GM12878 (cell line): Measurements from ENCODE around the gene RASAL1. TPM values are rescaled to one million over a fixed set of nuclear protein-coding genes. Genes with fewer than 3 reads are reported as not detected.

Experiments used
- ATAC-seq: fragments of 200-7000 bp; cut with Tn5 transposase; 3 replicates; pipeline ENCODE4 v1.9.1; 2020; ENCODE audit warnings: mild to moderate bottlenecking, moderate library complexity
- BruUV-seq: library from RNA; stranded (reverse); fragments of 400-500 nt; replicated peaks from 2 replicates; lab custom pipeline; 2021; lab: Mats Ljungman, UMichigan
- CTCF ChIA-PET: fragments of 300-600 bp; sonication (Branson Sonifier 250); formaldehyde crosslinking; extraction: SDS; loops from one replicate; lab custom pipeline; 2021; ENCODE audit warnings: inconsistent platforms; lab: Yijun Ruan, JAX
- POLR2A ChIA-PET: fragments of 350-600 bp; formaldehyde crosslinking; extraction: SDS; loops from one replicate; lab custom pipeline; 2021; ENCODE audit warnings: inconsistent platforms; lab: Charles Lee
- RAD21 ChIA-PET: fragments of 300-600 bp; sonication (Branson Sonifier 250); formaldehyde crosslinking; loops from one replicate; lab custom pipeline; 2023; ENCODE audit warnings: antibody characterized with exemption; ENCODE audit not compliant: unreplicated experiment; lab: Charles Lee
- SMC1A ChIA-PET: fragments of 300-600 bp; sonication (Branson Sonifier 250); formaldehyde crosslinking; loops from one replicate; lab custom pipeline; 2023; ENCODE audit not compliant: unreplicated experiment, uncharacterized antibody; lab: Charles Lee
- DNase-seq: peaks from one replicate; pipeline ENCODE4 v3.0.0-alpha.2; 2011; ENCODE audit warnings: low read depth, low spot score
- FAIRE-seq: peaks from 3 replicates; lab custom pipeline; 2011; peaks lifted over from hg19 to GRCh38; lab: Jason Lieb, UNC
- H2AFZ ChIP-seq: 2 replicates; pipeline ENCODE4 v1.6.0; 2011; ENCODE audit warnings: low read depth, low read length, control low read depth; ENCODE audit not compliant: control insufficient read depth
- H3K27ac ChIP-seq: 2 replicates; pipeline ENCODE4 v1.5.1; 2011; ENCODE audit warnings: control low read depth; ENCODE audit not compliant: control insufficient read depth, insufficient read depth
- H3K27me3 ChIP-seq, 2 experiments: replicated peaks in 1 of 2; 2 replicates each; pipeline versions ENCODE4 v1.6.0 to v1.6.1; 2011; ENCODE audit warnings: low read length in 1 of 2; ENCODE audit not compliant: control insufficient read depth in 2 of 2, insufficient read depth in 2 of 2
- H3K36me3 ChIP-seq, 2 experiments: 2 replicates each; pipeline ENCODE4 v1.5.1; 2011; ENCODE audit warnings: low read length in 1 of 2; ENCODE audit not compliant: control insufficient read depth in 2 of 2, insufficient read depth in 2 of 2
- H3K4me1 ChIP-seq: 2 replicates; pipeline ENCODE4 v1.6.1; 2011; ENCODE audit warnings: mild to moderate bottlenecking, low read length, moderate library complexity, mixed read lengths; ENCODE audit not compliant: control insufficient read depth, insufficient read depth
- H3K4me2 ChIP-seq: 2 replicates; pipeline ENCODE4 v1.6.0; 2011; ENCODE audit warnings: control low read depth; ENCODE audit not compliant: control insufficient read depth, insufficient read depth
- H3K4me3 ChIP-seq: fragments of 200-600 bp; sonication (generic); 2 replicates; pipeline ENCODE4 v1.5.1; 2016
- H3K79me2 ChIP-seq: 2 replicates; pipeline ENCODE4 v1.6.0; 2011; ENCODE audit warnings: low read length; ENCODE audit not compliant: control insufficient read depth, insufficient read depth
- H3K9ac ChIP-seq: 2 replicates; pipeline ENCODE4 v1.8.0; 2011; ENCODE audit warnings: low read length, control low read depth, mixed read lengths; ENCODE audit not compliant: control insufficient read depth, insufficient read depth
- H3K9me3 ChIP-seq: replicated peaks from 3 replicates; pipeline ENCODE4 v1.5.1; 2011; ENCODE audit warnings: mild to moderate bottlenecking, low read length; ENCODE audit not compliant: control insufficient read depth, insufficient read depth
- H4K20me1 ChIP-seq: 2 replicates; pipeline ENCODE4 v1.6.0; 2011; ENCODE audit not compliant: control insufficient read depth, insufficient read depth
- BCL3 ChIP-seq: IDR thresholded peaks from 2 replicates; pipeline ENCODE4 v1.6.1; 2011; ENCODE audit warnings: borderline replicate concordance, low read depth, mild to moderate bottlenecking, moderate library complexity, low read length; ENCODE audit not compliant: insufficient read depth, poor library complexity, severe bottlenecking
- HCFC1 ChIP-seq: fragments of 150-350 bp; IDR thresholded peaks from 2 replicates; pipeline ENCODE4 v1.6.1; 2014; ENCODE audit warnings: low read length
- KAT2A ChIP-seq: conservative IDR thresholded peaks from 2 replicates; pipeline ENCODE4 v1.6.1; 2011; ENCODE audit warnings: low read depth, low read length; ENCODE audit not compliant: control insufficient read depth
- MLLT1 ChIP-seq: fragments of 450-650 bp; IDR thresholded peaks from 2 replicates; pipeline ENCODE4 v1.6.1; 2016; ENCODE audit warnings: mild to moderate bottlenecking
- NBN ChIP-seq: fragments of 450-650 bp; IDR thresholded peaks from 2 replicates; pipeline ENCODE4 v1.6.1; 2016
- NR2C2 ChIP-seq: IDR thresholded peaks from 2 replicates; pipeline ENCODE4 v1.6.1; 2011; ENCODE audit warnings: borderline replicate concordance, low read depth; ENCODE audit not compliant: control insufficient read depth, insufficient read length
- POLR2AphosphoS2 ChIP-seq: IDR thresholded peaks from 2 replicates; pipeline ENCODE4 v1.6.1; 2011; ENCODE audit warnings: low read depth, mild to moderate bottlenecking, low read length, improper control_type of control experiment, moderate library complexity
- RCOR1 ChIP-seq: conservative IDR thresholded peaks from 2 replicates; pipeline ENCODE4 v1.6.1; 2012; ENCODE audit warnings: low read depth, low read length, improper control_type of control experiment
- ZNF24 ChIP-seq: fragments of 450-650 bp; IDR thresholded peaks from 2 replicates; pipeline ENCODE4 v1.6.1; 2017; ENCODE audit warnings: antibody characterized with exemption, mild to moderate bottlenecking
- WGBS: methylation state at CpG from one replicate; pipeline ENCODE4 v1.1.6; 2016; ENCODE audit warnings: low lambda C conversion rate; ENCODE audit not compliant: insufficient replicate concordance, insufficient coverage; ENCODE audit errors: missing lambda C conversion rate; 5-methylcytosine and 5-hydroxymethylcytosine counted together
- in situ Hi-C: fragments of 300-500 bp; cut with MboI; formaldehyde crosslinking; loops from 9 replicates; pipeline ENCODE4 v1.14.3; 2018; ENCODE audit warnings: mixed read lengths
- intact Hi-C: fragments of 100-400 bp; cut with micrococcal nuclease; formaldehyde crosslinking; loops from one replicate; pipeline ENCODE4 v1.14.2; 2022; ENCODE audit not compliant: unreplicated experiment
- polyA plus RNA-seq, 11 experiments: library from polyadenylated mRNA; depleted of rRNA in 4 of 11; unstranded in 6 of 11; stranded (reverse) in 5 of 11; fragments of >200 nt; fragmentation: Nextera tagmentation in 4 of 11; fragmentation: Illumina TruSeq in 1 of 11; extraction: Ambion mirVana in 4 of 11; extraction: Trizol in 1 of 11; gene quantifications; 1 replicate in 1 of 11; 2 replicates in 10 of 11; pipeline versions ENCODE4 v1.2.1 to v1.2.3, GENCODE V29; 2011 to 2016; ENCODE audit warnings: inconsistent platforms in 2 of 11, missing spikeins in 2 of 11, low read depth in 1 of 11
- total RNA-seq, 4 experiments: library from RNA; depleted of rRNA in 3 of 4; stranded (reverse); fragments of >200 nt in 3 of 4; fragmentation: Illumina TruSeq in 1 of 4; extraction: Trizol in 1 of 4; gene quantifications; 2 replicates each; pipeline versions ENCODE4 v1.2.1 to v1.2.3, GENCODE V29; 2013 to 2021
- TF ChIP-seq, protein P1 (sequence below): fragments of 450-650 bp; IDR thresholded peaks from 2 replicates; pipeline ENCODE4 v1.6.1; 2017; ENCODE audit warnings: mild to moderate bottlenecking

Gene RASAL1
- total and polyA plus RNA-seq, 10 of the 15 experiments (the other 5 are each of a cell fraction or from before 2014, with no cell fraction given), result 0.12 to 1.0 (median 0.52) TPM; not detected in 6

DNA sequence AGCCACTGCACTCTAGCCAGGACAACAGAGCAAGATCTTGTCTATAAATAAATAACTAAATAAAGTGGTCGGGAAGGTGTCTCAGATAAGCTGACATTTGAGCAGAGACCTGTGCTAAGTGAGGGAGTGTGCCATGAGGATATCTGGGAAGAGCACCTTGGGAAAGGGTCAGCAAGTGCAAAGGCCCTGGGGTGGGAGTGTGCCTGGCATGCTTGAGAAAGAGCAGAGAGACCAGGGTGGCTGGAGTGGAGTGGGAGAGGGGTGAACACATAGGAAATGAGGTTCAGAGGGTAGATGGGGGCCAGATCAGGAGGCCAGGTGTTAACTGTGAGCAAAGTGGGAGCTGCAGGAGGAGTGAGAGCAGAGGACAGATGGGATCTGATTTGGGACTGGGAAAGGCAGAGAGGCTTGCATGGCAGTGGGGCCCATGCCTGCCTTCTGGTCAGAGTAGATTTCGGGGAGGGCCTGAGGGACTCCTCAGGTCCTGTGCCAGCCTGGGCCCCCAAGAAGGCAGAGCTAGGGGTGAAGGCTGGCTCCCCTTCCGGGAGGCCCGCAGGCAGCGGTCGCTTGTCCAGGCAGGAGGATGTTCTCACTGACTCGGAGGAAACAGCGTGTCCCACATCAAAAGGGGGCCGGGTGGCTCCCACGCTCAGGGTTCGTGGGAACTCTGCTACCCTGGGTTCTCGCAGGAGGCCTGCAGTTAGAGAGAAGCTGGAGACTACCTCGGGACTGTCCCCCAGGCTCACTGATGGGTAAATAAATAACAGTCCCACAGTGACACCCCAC is 46.4 kb downstream of the RASAL1 start (continued):
- TF ChIP-seq BCL3 (peak; percentile 98), POLR2AphosphoS2 (no peak), NBN (peak; percentile 77; the same call in 1 of the 2 replicates)

DNA sequence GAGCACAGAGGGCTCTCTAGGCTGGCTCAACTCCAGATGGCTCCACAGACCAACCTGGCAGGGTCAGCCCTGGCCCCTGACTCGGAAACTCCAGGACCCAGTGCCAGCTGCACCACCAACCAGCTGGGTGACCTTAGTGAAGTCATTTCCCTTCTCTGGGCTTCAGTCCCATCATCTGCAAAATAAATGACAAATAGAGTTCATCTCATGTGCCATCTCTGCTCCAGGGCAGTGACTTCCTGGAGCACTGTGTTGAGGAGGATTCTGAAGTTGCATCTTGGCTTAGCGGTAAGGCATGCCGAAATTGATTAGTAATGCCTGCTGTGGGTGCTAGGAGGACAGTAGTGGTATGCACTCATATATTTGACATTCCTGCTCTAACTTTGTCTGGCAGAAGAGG is 47.5 kb downstream of the RASAL1 start:
- FAIRE-seq, result no peak
- intact Hi-C loops, result no loop called here
- ChIA-PET SMC1A (interaction anchor here (1.1 to 16.1 kb wide), 4 partner anchors 11 to 32 kb away, joined by 3 to 416 read pairs (median 10); partner anchors contain the start of gene DTX1), RAD21 (interaction anchor here (1.2 to 2.7 kb wide), 4 partner anchors 13 to 121 kb away, joined by 3 to 13 read pairs (median 8); no protein-coding TSS in a partner anchor), CTCF (interaction anchor here (0.6 to 7.0 kb wide), 5 partner anchors 10 to 56 kb away, joined by 4 to 98 read pairs (median 4); no protein-coding TSS in a partner anchor), POLR2A (interaction anchor here (1.0 to 3.9 kb wide), 5 partner anchors 13 to 27 kb away, joined by 3 to 41 read pairs (median 7); no protein-coding TSS in a partner anchor)
- in situ Hi-C loops, result no loop called here
- no peaks in the 10 kb centered on the region for H4K20me1 ChIP-seq
- no TSS peak for BruUV-seq
- TF ChIP-seq, protein P1, sequence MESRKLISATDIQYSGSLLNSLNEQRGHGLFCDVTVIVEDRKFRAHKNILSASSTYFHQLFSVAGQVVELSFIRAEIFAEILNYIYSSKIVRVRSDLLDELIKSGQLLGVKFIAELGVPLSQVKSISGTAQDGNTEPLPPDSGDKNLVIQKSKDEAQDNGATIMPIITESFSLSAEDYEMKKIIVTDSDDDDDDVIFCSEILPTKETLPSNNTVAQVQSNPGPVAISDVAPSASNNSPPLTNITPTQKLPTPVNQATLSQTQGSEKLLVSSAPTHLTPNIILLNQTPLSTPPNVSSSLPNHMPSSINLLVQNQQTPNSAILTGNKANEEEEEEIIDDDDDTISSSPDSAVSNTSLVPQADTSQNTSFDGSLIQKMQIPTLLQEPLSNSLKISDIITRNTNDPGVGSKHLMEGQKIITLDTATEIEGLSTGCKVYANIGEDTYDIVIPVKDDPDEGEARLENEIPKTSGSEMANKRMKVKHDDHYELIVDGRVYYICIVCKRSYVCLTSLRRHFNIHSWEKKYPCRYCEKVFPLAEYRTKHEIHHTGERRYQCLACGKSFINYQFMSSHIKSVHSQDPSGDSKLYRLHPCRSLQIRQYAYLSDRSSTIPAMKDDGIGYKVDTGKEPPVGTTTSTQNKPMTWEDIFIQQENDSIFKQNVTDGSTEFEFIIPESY, result peak; percentile 83
- TF ChIP-seq RCOR1 (no peak), MLLT1 (peak; percentile 80), HCFC1 (no peak), NR2C2 (peak; percentile 40), KAT2A (no peak), ZNF24 (no peak)
- H3K27me3 ChIP-seq, result no peaks in the 10 kb centered on the region
- H2AFZ ChIP-seq, result no peak overlapping the region
- no peak overlapping the region for H3K9ac ChIP-seq
- H3K9me3 ChIP-seq, result no peaks in the 10 kb centered on the region; the same call in 2 of the 3 replicates
- H3K4me3 ChIP-seq, result no peak overlapping the region
- no peak for DNase-seq
- H3K27ac ChIP-seq, result 0 out of 2 replicates have a peak overlapping the region, but pooled peaks have one; percentile 80
- 83% methylated on average over 3 of the region's 3 CpGs for WGBS
- no peaks in the 10 kb centered on the region for H3K36me3 ChIP-seq
- no peaks in the 10 kb centered on the region for H3K79me2 ChIP-seq
- ATAC-seq, result no peak
- H3K4me2 ChIP-seq, result no peak overlapping the region
- peaks cover 62% of the 10 kb centered on the region for H3K4me1 ChIP-seq
